ENCODE measurements around the gene PCDHGA3. TPM values are rescaled to one million over a fixed set of nuclear protein-coding genes. Genes with fewer than 3 reads are reported as not detected.

The PCDHGA3 gene
- total and polyA plus RNA-seq, 9 of the 15 experiments (the other 6 are each of a cell fraction or from before 2014, with no cell fraction given): 0.13 to 0.28 (median 0.18) TPM; not detected in 2

GRCh38 chr5:141369994-141370848, 26.6 kb downstream of the PCDHGA3 start, which contains the start of gene PCDHGB3:
TSS of gene PCDHGB3 (plus strand) at chr5:141370242. CDS start at chr5:141370395, 153 bp downstream.
- Histone ChIP-seq H2AFZ (ENCODE audit: low read depth, low read length) (peak within 1 kb of the TSS; percentile 62; the same call in 1 of the 2 replicates), H3K4me1 (replicated peaks in 1 of 2; ENCODE audit: control insufficient read depth in 2 of 2, insufficient read depth in 2 of 2, low read length in 2 of 2) (peaks cover 0 to 14% of the 10 kb centered on the region in 2 experiments; a peak in 1 of 5 replicates), H3K4me2 (ENCODE audit: insufficient read depth, low read length) (no peak within 1 kb of the TSS; the same call in none of the 2 replicates), H4K20me1 (replicated peaks; ENCODE audit: control insufficient read depth, insufficient read depth, low read length) (no peaks in the 10 kb centered on the region), H3K9ac (ENCODE audit: insufficient read depth in 1 of 2, low read depth in 2 of 2, low read length in 2 of 2) (no peak within 1 kb of the TSS), H3K79me2 (ENCODE audit: control insufficient read depth, insufficient read depth, low read length) (no peaks in the 10 kb centered on the region), H3K27me3 (ENCODE audit: control insufficient read depth in 2 of 2, insufficient read depth in 2 of 2, low read length in 2 of 2) (peaks cover 15 to 47% of the 10 kb centered on the region in 2 experiments), H3K4me3 (peak within 1 kb of the TSS; percentile 27), H3K36me3 (ENCODE audit: control insufficient read depth, insufficient read depth, low read length) (no peaks in the 10 kb centered on the region), H3K9me3 (replicated peaks; ENCODE audit: control insufficient read depth, insufficient read depth, low read depth, low read length) (no peaks in the 10 kb centered on the region), H3K27ac (ENCODE audit: extremely low read depth, low read depth, low read length) (no peak within 1 kb of the TSS), H3K9me1 (ENCODE audit: control insufficient read depth, insufficient read depth, low read length) (no peaks in the 10 kb centered on the region)
- intact Hi-C loops (cut with micrococcal nuclease): loop anchor here (5.0 kb wide), 1 partner anchor 43 kb away; no protein-coding TSS in a partner anchor
- DNase-seq (ENCODE audit: extremely low read depth in 1 of 4, low spot score in 3 of 4) (peak in 3 of 4 experiments; percentile 21 to 56 (median 42)), ATAC-seq (peak; percentile 98), FAIRE-seq (peak; percentile 67)
- in situ Hi-C loops (cut with MboI): no loop called here
- POLR2A ChIA-PET: interaction anchor here (0.6 to 1.2 kb wide), 4 partner anchors 21 to 188 kb away, joined by 3 to 4 read pairs (median 4); partner anchors contain the start of gene TAF7
- WGBS (ENCODE audit: insufficient coverage, low coverage, missing lambda C conversion rate): 2% methylated on average over 32 of the region's 32 CpGs
- CTCF ChIA-PET (ENCODE audit: low intra/inter-chr PET ratio): interaction anchor here (0.5 to 0.8 kb wide), 3 partner anchors 154 to 773 kb away, joined by 3 to 5 read pairs (median 4); no protein-coding TSS in a partner anchor
- no TSS peak for BruUV-seq (replicated peaks)
- TF ChIP-seq PRPF4 (IDR thresholded peaks at IDR 0.05; ENCODE audit: insufficient read depth, low read depth, low read length, poor library complexity, severe bottlenecking): no peak
- TF ChIP-seq TCF3 (CRISPR knock-in tag; IDR thresholded peaks at IDR 0.05): no peak
- no peak for TF ChIP-seq E4F1 (CRISPR knock-in tag; IDR thresholded peaks at IDR 0.05; ENCODE audit: borderline replicate concordance)
- TF ChIP-seq ZNF239 (CRISPR knock-in tag; IDR thresholded peaks at IDR 0.05): no peak
- TF ChIP-seq NELFE (IDR thresholded peaks at IDR 0.05; ENCODE audit: insufficient read depth, insufficient read length): no peak
- no peak for TF ChIP-seq THRAP3 (IDR thresholded peaks at IDR 0.05; ENCODE audit: borderline replicate concordance)
- TF ChIP-seq FOXA3 (CRISPR knock-in tag; conservative IDR thresholded peaks at IDR 0.05 in 1 of 2, IDR thresholded peaks at IDR 0.05 in 1 of 2): no peak
- TF ChIP-seq HNRNPH1 (optimal IDR thresholded peaks at IDR 0.05; ENCODE audit: low read depth, low read length): no peak
- TF ChIP-seq E2F4 (CRISPR knock-in tag; IDR thresholded peaks at IDR 0.05; ENCODE audit: low read depth): no peak
- TF ChIP-seq SRF (CRISPR knock-in tag; IDR thresholded peaks at IDR 0.05): peak in 1 of 2 experiments; percentile 72; a peak in 1 of 4 replicates
- no peak for TF ChIP-seq HMGN3 (IDR thresholded peaks at IDR 0.05; ENCODE audit: borderline replicate concordance, extremely low read depth, insufficient read length, low read depth, low read length)
- no peak for TF ChIP-seq ZHX1 (conservative IDR thresholded peaks at IDR 0.05; ENCODE audit: low read length)
- TF ChIP-seq ZNF584 (CRISPR knock-in tag; IDR thresholded peaks at IDR 0.05; ENCODE audit: low read depth): no peak
